Measurements from ENCODE around the gene TRIP4.
A peak's percentile ranks its signal among the peaks of the same experiment; 100 is the strongest.

TRIP4 gene

GRCh38 chr15:64447536-64448315 is 60.1 kb downstream of the TRIP4 start:
- DNase-seq (ENCODE audit: low read depth) = no peak

DNA sequence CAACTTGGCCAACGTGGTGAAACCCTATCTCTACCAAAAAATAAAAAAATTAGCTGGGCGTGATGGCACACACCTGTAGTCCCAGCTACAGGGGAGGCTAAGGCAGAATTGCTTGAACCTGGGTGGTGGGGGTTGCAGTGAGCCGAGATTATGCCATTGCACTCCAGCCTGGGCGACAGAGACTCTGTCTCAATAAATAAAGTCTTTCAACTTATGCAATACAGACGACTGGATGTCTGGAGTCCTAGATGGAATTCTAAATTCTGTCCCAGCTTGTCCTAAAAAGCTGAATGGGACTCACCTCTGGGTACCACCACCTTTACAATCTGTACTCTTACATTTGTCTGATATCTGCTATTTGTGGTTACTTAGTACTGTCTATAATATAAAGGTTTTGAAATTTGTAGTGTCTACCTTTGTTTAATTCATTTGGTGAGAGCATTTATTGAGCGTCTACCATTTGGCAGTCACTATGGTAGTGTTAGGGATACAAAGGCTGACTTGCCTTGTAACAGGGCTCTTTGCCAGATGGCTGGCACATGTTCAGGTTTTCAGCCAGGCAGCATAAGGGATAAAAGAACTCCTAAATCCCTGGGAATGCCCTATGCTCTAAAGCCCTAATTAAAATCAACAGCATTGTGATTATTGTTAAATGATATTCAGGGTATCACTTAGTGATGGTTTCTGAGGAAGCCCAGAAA is 65.5 kb downstream of the TRIP4 start:
- no peak for DNase-seq (ENCODE audit: low read depth)

- no peak for DNase-seq (ENCODE audit: low read depth)
Measured at GRCh38 chr15:64453689-64454037, 66.0 kb downstream of the TRIP4 start.

- no peak for DNase-seq (ENCODE audit: low read depth)
Measured at GRCh38 chr15:64454282-64454681, 66.6 kb downstream of the TRIP4 start.

GRCh38 chr15:64455961-64456371 is 68.3 kb downstream of the TRIP4 start:
- no peak for DNase-seq (ENCODE audit: low read depth)

DNA sequence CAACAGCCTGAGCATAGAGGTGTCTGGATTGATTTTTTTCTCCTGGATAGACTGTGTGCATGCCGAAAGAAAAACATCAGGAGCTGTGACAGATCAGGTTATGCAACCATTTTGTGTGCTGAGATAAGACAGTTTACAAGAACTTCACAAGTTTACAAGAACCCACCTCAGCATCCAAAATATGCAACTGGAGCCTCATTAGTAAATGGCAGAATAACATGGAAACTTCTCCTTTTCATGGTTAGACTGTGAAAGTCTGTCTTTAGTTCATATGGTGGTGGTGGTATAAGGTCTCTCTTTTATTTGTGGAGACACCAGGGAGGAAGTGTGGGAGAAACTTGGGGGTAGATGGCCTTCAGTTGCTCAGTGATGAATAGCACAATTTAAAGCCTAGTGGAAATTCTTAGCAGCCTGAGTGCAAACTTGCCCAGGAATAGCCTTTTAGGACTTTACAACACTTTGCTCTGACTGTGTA is 69.0 kb downstream of the TRIP4 start:
- DNase-seq (ENCODE audit: low read depth) = no peak

DNA sequence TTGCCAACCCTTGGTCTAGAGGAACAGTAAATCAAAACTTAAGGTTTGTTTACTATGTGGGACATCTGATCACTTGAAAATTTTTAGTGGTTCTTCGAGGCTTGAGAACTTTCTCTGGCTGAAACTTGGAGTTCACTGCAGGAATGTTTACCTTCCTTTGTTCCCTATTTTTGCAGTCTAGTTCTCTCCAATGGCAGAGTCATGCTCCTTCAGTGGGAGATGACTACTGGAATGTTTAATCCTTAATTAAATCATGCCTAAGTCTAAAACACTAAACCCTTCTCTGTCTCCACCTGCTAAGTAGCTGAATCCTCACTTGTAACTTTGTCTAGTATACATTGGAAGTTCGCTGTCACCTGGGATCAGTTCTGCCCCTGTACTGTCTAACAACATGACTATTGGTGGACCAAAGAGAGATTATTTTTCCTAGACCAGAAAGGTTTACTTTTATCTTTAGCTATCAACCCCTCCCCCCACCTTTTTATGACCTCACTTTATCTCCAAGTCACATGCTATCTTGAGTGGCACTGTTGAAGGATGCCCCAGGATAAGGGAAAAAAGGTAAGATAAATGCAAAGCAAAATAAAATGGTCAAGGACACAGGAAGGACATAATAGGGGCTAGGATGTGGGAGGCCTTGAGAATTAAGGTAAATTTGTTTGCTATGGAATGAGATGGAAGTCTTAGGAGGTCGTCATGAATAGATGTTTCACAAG is 71.6 kb downstream of the TRIP4 start:
- no peak for DNase-seq (ENCODE audit: low read depth)

DNA sequence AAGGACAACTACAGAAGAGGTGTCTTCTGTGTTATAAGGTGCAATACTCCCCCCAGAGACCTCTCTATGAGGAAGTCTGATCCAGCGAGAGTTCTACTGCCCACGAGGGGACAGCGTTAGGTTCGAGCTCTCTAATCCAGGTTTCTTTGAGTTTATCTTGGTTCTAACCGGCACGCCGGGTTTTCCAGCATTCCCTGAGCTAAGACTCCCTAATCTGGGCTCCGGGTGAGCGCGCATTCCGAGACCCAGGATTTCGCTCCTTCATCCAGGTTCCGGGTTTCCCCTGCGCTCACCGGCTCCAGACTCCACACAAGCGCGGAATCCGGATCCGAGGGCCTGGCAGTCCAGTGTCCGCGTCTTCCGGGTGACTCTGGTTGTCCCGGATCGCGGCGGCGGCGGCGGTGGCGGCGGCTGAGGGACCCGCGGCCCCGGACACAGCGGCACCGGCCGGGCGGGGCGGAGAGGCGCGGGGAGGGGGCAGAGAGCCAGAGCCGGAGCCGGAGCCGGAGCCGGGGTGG is 72.6 kb downstream of the TRIP4 start, which contains the start of gene ZNF609:
ZNF609 (plus strand) TSS at position 373 of the 518 bp plus-strand sequence. CDS start 38,842 bp downstream, outside the sequence.
- peak; percentile 72 for DNase-seq (ENCODE audit: low read depth)

- DNase-seq (ENCODE audit: low read depth) = no peak
Measured at GRCh38 chr15:64460724-64461720, 73.4 kb downstream of the TRIP4 start.

DNA sequence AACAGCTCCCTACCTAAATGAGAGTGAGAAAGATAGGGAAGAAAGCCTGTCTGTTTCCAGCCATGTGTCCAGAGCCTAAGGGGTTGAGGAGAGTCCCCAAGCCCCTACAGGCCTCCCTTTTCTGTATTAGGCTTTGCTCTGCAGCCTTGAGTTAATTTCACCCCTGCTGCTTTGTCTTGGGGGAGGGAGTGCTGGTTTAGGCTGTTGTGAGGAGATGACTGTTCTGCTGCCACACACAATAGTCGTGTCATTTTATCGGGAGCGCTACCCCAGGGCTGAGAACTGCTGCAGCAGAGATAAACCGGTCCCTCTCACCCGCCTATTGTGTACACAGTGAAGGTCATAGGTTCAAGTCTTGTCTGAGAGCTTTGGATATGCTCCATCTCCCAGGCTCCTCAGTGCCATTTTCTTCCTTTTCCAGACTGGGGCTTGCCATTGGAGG is 74.1 kb downstream of the TRIP4 start:
- DNase-seq (ENCODE audit: low read depth) = no peak

GRCh38 chr15:64462492-64462891 is 74.9 kb downstream of the TRIP4 start:
- no peak for DNase-seq (ENCODE audit: low read depth)

DNA sequence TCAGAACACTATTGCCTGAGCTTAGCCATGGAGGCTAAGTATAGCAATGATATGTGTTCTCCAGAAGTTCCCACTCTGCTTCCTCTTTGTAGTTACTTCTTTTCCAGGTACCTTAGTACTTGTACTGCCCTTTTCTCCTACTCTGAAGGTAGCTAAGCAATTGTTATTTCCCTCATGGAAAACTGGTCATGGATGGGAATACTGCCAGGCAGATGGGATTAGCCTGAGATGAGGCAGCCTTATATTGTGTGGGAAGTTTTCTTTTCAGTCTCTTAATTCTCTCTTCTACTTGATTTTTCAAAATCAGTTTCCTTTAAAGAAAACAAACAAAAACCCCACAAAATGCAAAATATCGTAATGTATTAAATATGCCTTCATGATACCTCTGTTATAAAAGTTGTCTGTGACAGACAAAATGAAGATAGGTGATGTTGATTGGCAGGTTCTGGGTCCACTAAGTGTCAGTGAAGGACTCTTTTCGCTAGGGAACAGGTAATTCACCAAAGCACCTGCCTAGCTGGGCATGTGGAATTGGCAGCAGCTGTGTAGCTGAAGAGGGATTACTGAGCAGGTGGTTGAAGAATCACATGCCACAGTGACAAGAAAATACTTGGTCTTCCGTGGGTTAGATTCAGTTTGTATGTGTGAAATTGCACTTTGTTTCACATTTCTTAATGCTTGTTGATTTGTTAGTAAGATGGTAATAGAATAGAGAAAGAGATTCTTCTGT is 76.8 kb downstream of the TRIP4 start:
- no peak for DNase-seq (ENCODE audit: low read depth)

- DNase-seq (ENCODE audit: low read depth) = no peak
Measured at GRCh38 chr15:64466408-64467141, 78.9 kb downstream of the TRIP4 start.

DNA sequence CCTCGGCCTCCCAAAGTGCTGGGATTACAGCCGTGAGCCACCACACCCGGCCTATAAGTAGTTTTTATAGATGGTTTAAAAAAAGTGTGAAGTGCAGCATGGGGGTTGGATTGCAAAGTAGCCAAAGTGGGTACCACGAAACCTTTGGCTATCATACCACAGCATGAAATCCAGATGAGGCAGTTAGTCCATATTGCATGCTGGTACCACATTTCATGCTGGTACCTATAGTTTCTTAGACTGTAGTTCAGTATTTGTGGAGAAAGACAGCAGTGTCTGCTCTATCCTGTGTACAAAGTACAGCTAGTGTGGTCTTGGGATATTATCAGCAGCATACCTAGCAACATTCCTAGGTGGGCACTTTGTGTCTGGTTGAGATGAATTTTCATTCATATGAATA is 84.5 kb downstream of the TRIP4 start:
- DNase-seq (ENCODE audit: low read depth) = no peak

GRCh38 chr15:64474846-64475245 is 87.2 kb downstream of the TRIP4 start:
- DNase-seq (ENCODE audit: low read depth) = no peak

- DNase-seq (ENCODE audit: low read depth) = no peak
Measured at GRCh38 chr15:64476550-64476949, 88.9 kb downstream of the TRIP4 start.

DNA sequence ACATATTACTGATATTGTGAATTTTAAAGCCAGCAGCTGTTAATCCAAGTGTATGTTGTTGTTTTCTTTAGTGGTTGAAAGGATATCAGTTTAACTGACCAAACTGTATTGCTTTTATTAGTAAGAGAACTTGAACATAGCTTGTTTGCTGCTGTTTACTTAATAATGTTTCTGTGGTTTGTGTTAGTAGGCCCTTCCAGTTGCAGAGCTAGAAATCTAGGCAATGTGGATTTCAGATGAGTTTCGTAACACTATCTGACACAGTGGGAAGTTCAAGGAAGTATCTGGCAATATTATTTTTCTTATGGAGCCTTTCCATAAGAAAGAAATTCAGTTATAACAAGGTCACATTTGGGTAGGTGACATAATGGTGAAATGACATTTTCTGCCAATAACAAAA is 91.2 kb downstream of the TRIP4 start:
- DNase-seq (ENCODE audit: low read depth) = no peak

DNA sequence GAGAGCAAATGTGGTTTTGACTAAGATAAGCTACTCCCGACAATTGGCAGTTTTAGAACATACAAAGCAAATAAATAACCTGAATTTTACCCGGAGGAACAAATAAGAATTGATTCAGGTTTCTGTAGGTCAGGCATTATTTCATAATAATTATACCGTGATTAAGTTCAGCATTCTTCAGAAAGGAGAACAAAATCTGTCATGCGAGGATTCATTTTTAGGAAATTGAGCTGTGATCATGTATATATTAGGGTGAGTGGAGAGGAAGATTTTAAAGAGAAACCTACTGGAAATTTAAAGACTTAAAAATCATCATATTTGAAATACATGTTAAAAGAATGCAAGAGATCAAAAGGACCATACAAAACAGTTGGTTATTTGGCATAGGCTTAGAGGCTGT is 93.3 kb downstream of the TRIP4 start:
- no peak for DNase-seq (ENCODE audit: low read depth)

DNA sequence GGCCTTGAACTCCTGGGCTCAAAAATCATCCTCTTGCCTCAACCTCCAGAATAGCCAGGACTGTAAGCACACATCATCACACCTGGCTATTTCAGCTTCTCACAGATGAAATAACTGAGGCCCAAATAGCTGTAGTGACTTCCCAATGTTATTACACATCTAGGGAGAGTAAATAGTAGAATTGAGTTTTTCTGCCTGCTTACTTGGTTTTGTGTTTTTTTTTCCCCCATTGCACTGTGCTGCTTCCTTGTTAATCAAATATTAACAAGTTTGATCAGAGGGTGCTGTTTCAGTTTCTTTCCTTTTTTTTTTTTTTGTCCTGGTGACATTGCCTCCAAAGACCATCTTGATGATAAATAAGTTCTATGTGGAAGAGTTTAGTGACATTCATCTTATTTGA is 96.1 kb downstream of the TRIP4 start:
- no peak for DNase-seq (ENCODE audit: low read depth)

DNA sequence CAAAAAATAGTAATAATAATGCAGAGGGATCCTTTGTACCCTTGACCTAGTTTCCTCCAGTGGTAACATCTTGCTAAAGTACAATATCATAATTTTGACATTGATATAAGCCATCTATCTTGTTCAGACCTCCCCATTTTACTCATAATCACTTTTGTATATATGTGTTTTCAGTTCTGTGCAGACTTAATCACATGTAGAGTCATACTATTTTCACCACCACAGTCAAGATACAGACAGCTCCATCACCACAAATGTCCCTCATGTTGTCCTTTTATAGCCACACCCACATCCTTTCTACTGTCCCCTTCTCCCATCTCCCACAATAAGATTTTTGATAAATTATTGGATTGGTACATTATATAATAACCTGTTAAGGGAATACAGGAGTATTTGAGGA is 98.2 kb downstream of the TRIP4 start:
- DNase-seq (ENCODE audit: low read depth) = no peak
